Nephron progenitor cell (in vitro differentiated cells): Measurements from ENCODE around the gene RSPH9.
A peak's percentile ranks its signal among the peaks of the same experiment; 100 is the strongest.

Source experiments
- DNase-seq: peaks from one replicate; pipeline ENCODE4 v3.0.0; 2021
- H3K27ac Mint-ChIP-seq: 2 replicates; pipeline ENCODE4 v1.8.0; 2021; ENCODE audit warnings: mild to moderate bottlenecking, moderate library complexity, mixed read lengths
- H3K27me3 Mint-ChIP-seq: 2 replicates; pipeline ENCODE4 v1.8.0; 2021; ENCODE audit warnings: mild to moderate bottlenecking, low read depth, mixed read lengths; ENCODE audit not compliant: poor library complexity
- H3K36me3 Mint-ChIP-seq: 2 replicates; pipeline ENCODE4 v1.8.0; 2021; ENCODE audit warnings: low read depth, mixed read lengths
- H3K4me1 Mint-ChIP-seq: 2 replicates; pipeline ENCODE4 v1.8.0; 2021; ENCODE audit warnings: mixed read lengths
- H3K4me3 Mint-ChIP-seq: 2 replicates; pipeline ENCODE4 v1.8.0; 2021; ENCODE audit warnings: mild to moderate bottlenecking, moderate library complexity, mixed read lengths
- H3K9me3 Mint-ChIP-seq: 2 replicates; pipeline ENCODE4 v1.8.0; 2021; ENCODE audit warnings: mild to moderate bottlenecking, moderate library complexity, mixed read lengths
- CTCF ChIP-seq: fragments of 200-600 bp; sonication (generic); IDR thresholded peaks from 2 replicates; pipeline ENCODE4 v1.5.0; 2021; ENCODE audit warnings: antibody characterized with exemption

Gene RSPH9

GRCh38 chr6:43705996-43706395 is 61.2 kb downstream of the RSPH9 start:
- no peak for DNase-seq
- H3K36me3 Mint-ChIP-seq, result no peaks in the 10 kb centered on the region
- peak overlapping the region; percentile 21 for H3K4me3 Mint-ChIP-seq
- no peak for TF ChIP-seq CTCF
- H3K9me3 Mint-ChIP-seq, result no peaks in the 10 kb centered on the region
- H3K27me3 Mint-ChIP-seq, result peaks cover 14% of the 10 kb centered on the region
- H3K27ac Mint-ChIP-seq, result peak overlapping the region; percentile 50
- H3K4me1 Mint-ChIP-seq, result peaks cover 74% of the 10 kb centered on the region

GRCh38 chr6:43706788-43707187 is 62.0 kb downstream of the RSPH9 start:
- Mint-ChIP-seq H3K4me3 (no peak overlapping the region), H3K27ac (no peak overlapping the region), H3K36me3 (no peaks in the 10 kb centered on the region), H3K4me1 (peaks cover 74% of the 10 kb centered on the region), H3K27me3 (peaks cover 14% of the 10 kb centered on the region), H3K9me3 (no peaks in the 10 kb centered on the region)
- DNase-seq, result no peak
- TF ChIP-seq CTCF, result no peak

- no peaks in the 10 kb centered on the region for H3K9me3 Mint-ChIP-seq
- DNase-seq, result no peak
These were observed 62.4 kb downstream of the RSPH9 start for GRCh38 chr6:43707269-43707668.

GRCh38 chr6:43707767-43708166 is 62.9 kb downstream of the RSPH9 start:
- Mint-ChIP-seq H3K36me3 (no peaks in the 10 kb centered on the region), H3K27ac (no peak overlapping the region), H3K4me1 (peaks cover 74% of the 10 kb centered on the region)

More at GRCh38 chr6:43707269-43707668, 62.4 kb downstream of the RSPH9 start:
- Mint-ChIP-seq H3K27me3 (peaks cover 14% of the 10 kb centered on the region), H3K4me1 (peaks cover 74% of the 10 kb centered on the region), H3K4me3 (no peak overlapping the region), H3K27ac (no peak overlapping the region), H3K36me3 (no peaks in the 10 kb centered on the region)
- TF ChIP-seq CTCF, result no peak

GRCh38 chr6:43708860-43709653 is 64.2 kb downstream of the RSPH9 start:
- H3K36me3 Mint-ChIP-seq, result no peaks in the 10 kb centered on the region
- H3K27me3 Mint-ChIP-seq, result peaks cover 14% of the 10 kb centered on the region
- H3K27ac Mint-ChIP-seq, result peak overlapping the region; percentile 66
- H3K4me3 Mint-ChIP-seq, result no peak overlapping the region
- DNase-seq, result no peak
- peaks cover 3% of the 10 kb centered on the region for H3K9me3 Mint-ChIP-seq
- H3K4me1 Mint-ChIP-seq, result peaks cover 67% of the 10 kb centered on the region
- TF ChIP-seq CTCF, result no peak

More at GRCh38 chr6:43707767-43708166, 62.9 kb downstream of the RSPH9 start:
- no peak for TF ChIP-seq CTCF
- Mint-ChIP-seq H3K9me3 (peaks cover 3% of the 10 kb centered on the region), H3K4me3 (no peak overlapping the region), H3K27me3 (peaks cover 14% of the 10 kb centered on the region)
- no peak for DNase-seq
